ENCODE results near the gene RETN.

DNA sequence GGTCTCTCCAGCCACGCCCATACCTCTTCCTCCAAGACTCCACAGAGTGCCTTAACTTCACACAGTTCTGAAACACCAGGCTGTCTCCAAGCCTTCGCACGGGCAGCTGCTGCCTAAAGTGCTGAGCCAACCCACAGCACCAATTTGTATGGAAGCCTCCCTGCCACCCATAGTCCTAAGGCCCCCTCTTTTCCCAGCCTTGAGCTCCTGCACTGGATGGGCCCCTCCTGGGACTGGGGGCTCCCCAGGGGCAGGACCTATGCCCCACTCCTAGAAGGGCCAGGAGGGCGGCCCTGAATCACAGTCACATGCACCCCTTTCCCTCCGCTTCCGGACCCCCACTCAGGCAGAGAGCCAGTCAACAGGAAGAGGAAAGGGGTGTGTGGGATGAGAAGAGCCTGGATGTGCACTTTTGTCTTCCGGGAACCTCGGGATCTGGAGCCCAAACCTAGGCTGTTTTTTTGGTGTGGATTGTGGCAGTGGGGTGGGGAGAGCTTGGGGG lies 38.2 kb downstream of the RETN start:
- TF ChIP-seq, protein P1, sequence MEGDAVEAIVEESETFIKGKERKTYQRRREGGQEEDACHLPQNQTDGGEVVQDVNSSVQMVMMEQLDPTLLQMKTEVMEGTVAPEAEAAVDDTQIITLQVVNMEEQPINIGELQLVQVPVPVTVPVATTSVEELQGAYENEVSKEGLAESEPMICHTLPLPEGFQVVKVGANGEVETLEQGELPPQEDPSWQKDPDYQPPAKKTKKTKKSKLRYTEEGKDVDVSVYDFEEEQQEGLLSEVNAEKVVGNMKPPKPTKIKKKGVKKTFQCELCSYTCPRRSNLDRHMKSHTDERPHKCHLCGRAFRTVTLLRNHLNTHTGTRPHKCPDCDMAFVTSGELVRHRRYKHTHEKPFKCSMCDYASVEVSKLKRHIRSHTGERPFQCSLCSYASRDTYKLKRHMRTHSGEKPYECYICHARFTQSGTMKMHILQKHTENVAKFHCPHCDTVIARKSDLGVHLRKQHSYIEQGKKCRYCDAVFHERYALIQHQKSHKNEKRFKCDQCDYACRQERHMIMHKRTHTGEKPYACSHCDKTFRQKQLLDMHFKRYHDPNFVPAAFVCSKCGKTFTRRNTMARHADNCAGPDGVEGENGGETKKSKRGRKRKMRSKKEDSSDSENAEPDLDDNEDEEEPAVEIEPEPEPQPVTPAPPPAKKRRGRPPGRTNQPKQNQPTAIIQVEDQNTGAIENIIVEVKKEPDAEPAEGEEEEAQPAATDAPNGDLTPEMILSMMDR (IDR thresholded peaks at IDR 0.05): no peak
- no peak for TF ChIP-seq POLR2A (IDR thresholded peaks at IDR 0.05)
